ENCODE data around the gene CPEB3.

The CPEB3 gene

DNA sequence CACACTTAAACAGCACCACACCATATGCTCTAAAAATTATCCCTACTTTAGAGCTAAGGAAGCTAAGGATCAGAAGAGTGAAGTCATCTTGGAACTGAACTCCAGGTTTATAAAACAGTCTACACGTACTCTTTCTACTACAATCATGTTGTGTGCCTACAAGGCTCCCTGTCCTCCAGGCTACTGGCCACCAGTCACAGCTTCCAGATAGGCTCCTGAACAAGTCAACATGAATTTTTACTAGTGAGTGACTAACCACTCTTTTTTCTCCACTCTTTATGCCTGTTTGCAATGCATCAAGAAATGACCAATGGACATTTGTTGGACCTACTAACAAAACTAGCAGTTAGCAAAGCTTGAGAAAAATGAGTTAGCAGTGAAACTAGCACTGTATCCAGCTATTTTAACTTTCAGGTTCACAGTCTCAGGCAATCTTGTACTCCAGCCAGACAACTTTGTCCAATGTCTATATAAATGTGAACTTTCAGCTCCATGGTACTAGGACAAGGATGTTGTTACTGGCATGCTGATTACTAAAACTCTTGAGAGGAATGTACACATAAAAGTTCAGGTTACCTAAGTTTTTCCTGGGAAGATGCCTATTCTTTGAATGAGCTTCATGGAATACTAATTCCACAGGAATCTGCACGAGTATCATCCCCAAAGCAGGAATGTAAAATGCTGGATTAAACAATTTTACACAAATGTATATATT is 187.3 kb downstream of the CPEB3 start:
- TF ChIP-seq POLR2A (IDR thresholded peaks at IDR 0.05; ENCODE audit: low read length) = no peak
- TF ChIP-seq GATA1 (IDR thresholded peaks at IDR 0.05; ENCODE audit: low read depth, low read length) = no peak
- DNase-seq = peak in 1 of 2 experiments; percentile 43

GRCh38 chr10:92102601-92103213 is 188.2 kb downstream of the CPEB3 start:
- DNase-seq = peak in 1 of 2 experiments; percentile 37
- TF ChIP-seq POLR2A (IDR thresholded peaks at IDR 0.05; ENCODE audit: low read length) (no peak), GATA1 (IDR thresholded peaks at IDR 0.05; ENCODE audit: low read depth, low read length) (no peak)

- TF ChIP-seq POLR2A (IDR thresholded peaks at IDR 0.05; ENCODE audit: low read length) = no peak
- TF ChIP-seq GATA1 (IDR thresholded peaks at IDR 0.05; ENCODE audit: low read depth, low read length) = no peak
- no peak for DNase-seq
Measured at GRCh38 chr10:92094960-92095359, 195.9 kb downstream of the CPEB3 start.

DNA sequence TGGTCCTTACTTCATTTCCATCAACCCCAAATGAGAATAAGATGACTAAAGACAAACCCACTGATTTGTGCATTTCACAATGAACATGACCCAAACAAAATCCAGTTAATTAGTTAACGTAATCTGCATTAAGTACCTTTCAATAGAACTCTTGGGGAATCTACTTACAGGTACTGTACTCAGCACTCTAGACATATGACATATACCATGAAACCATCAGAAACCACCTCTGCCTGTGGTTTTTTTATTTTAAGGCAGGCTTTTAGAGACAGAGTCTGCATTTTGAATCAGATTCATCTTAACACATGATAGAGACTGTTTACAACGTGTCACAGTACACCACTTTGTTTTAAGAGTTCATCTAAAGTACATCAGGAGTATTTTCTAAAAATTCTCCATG is 198.9 kb downstream of the CPEB3 start:
- no peak for DNase-seq
- TF ChIP-seq GATA1 (IDR thresholded peaks at IDR 0.05; ENCODE audit: low read depth, low read length) (no peak), POLR2A (IDR thresholded peaks at IDR 0.05; ENCODE audit: low read length) (no peak)

GRCh38 chr10:92087750-92088395 is 203.0 kb downstream of the CPEB3 start:
- TF ChIP-seq POLR2A (IDR thresholded peaks at IDR 0.05; ENCODE audit: low read length) (no peak), GATA1 (IDR thresholded peaks at IDR 0.05; ENCODE audit: low read depth, low read length) (no peak)
- DNase-seq = peak; percentile 78 to 83

- no peak for TF ChIP-seq POLR2A (IDR thresholded peaks at IDR 0.05; ENCODE audit: low read length)
- no peak for TF ChIP-seq GATA1 (IDR thresholded peaks at IDR 0.05; ENCODE audit: low read depth, low read length)
- no peak for DNase-seq
Measured at GRCh38 chr10:92082583-92083280, 208.1 kb downstream of the CPEB3 start.

DNA sequence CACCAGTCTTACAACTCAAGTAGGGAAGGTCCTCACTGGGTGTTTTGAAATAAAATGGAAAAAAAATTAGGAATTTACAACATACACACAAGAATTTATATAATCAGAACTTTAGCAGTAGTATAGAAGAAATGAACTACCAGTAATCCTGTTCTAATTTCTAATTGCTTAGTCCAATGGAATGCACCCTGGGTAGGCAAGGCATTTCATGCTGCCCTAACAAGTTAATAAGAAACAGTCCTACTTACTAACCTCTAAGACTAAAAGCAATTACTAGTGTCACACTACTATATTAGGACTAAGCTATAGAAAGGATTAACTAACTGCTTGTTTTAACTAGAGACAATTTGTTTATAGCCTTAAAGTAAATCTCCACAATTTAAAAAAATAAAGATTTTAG is 209.2 kb downstream of the CPEB3 start:
- DNase-seq = no peak
- TF ChIP-seq GATA1 (IDR thresholded peaks at IDR 0.05; ENCODE audit: low read depth, low read length) (no peak), POLR2A (IDR thresholded peaks at IDR 0.05; ENCODE audit: low read length) (no peak)

DNA sequence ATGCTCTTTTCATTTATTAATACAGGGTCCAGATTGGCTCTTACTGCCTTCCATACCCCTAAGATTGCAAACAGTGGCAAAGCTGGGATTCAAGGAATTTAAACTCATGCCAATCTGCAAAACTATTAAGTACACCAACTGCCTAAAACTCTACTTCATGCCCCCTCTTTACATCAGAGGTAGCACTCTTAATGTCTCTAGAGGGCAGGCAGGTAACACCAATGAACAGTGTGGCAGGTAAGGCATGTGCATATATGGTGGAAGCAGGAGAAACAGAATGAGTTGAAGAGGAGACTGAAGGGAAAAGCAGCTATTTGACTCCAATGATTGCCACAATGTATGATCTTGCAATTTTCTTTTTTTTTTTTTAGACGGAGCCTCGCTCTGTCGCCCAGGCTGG is 210.6 kb downstream of the CPEB3 start:
- peak in 1 of 2 experiments; percentile 18 for DNase-seq
- TF ChIP-seq POLR2A (IDR thresholded peaks at IDR 0.05; ENCODE audit: low read length) = no peak
- TF ChIP-seq GATA1 (IDR thresholded peaks at IDR 0.05; ENCODE audit: low read depth, low read length) = no peak

DNA sequence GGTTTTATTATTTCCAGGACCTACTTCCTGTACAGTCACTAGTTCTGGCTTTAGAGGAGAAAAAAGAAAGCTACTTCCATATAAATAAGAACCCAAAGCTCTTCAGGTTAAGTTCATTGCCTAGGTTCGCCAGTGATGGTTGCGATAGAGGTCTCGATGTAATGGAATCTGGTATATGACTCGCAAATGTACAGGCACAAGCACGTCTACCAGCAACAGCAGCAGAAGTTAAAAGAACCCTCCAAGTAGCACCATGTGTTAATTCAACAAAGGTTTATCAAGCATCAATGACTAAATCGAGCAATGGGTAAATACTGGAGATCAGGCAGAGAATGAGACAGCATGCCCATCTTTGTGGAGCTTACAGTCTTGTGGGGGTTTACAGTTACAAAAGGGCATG is 211.9 kb downstream of the CPEB3 start:
- DNase-seq = no peak

DNA sequence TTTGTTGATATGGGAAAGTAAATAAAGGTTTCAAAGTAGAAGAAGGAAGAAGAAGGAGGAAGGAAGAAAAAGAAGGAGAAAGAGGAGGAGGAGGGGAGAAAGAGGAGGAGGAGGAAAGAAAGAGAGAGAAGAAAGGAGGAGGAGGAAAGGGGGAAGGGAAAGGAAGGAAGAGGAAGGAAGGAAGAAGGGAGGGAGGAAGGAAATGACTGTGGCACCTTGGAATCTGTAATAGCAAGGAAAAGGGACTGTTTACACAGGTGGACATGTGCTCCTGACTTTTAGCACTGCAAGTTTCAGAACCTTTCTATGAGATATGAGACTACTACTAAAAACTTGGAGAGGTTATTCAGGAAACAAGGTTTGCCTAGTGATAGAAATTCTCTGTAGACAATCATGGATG is 214.2 kb downstream of the CPEB3 start:
- DNase-seq = no peak
- TF ChIP-seq POLR2A (IDR thresholded peaks at IDR 0.05; ENCODE audit: low read length) = no peak
- TF ChIP-seq GATA1 (IDR thresholded peaks at IDR 0.05; ENCODE audit: low read depth, low read length) = no peak

More for the DNA sequence above, 211.9 kb downstream of the CPEB3 start:
- TF ChIP-seq POLR2A (IDR thresholded peaks at IDR 0.05; ENCODE audit: low read length) (no peak), GATA1 (IDR thresholded peaks at IDR 0.05; ENCODE audit: low read depth, low read length) (no peak)

GRCh38 chr10:92075829-92076228 is 215.0 kb downstream of the CPEB3 start:
- DNase-seq = no peak

DNA sequence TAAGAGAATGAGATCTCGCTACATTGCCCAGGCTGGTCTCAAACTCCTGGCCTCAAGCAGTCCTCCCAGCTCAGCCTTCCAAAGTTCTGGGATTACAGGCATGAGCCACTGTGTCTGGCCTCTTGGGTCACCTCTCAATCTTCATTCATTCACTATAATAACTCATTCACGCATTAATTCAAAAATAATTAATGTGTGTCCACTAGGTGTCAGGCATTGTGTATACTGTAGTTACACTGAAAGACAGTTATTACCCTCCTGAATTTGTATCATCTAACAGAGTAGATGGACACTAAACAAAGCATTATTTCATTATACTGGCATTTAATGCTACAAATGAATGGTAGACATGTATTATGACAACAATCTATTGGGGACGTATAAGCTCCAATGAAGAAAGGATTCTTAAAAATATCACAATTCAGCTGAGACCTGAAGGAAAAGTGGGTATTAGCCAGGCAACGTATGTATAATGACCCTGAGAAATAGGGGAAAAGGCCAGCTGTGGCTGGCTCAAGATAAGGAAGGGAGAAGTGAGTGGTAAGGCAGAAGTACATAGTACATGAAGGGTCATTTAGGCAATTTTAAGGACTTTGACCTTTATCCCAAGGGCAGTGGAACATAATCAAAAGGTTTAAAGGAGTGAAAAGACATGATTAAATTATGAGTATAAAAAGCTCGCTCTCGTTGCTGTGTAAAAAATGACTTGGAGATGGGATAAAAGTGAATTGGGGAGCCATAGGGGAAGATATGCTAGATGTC is 216.6 kb downstream of the CPEB3 start:
- TF ChIP-seq GATA1 (IDR thresholded peaks at IDR 0.05; ENCODE audit: low read depth, low read length) (no peak), POLR2A (IDR thresholded peaks at IDR 0.05; ENCODE audit: low read length) (no peak)
- DNase-seq = peak; percentile 20 to 38

More at GRCh38 chr10:92075829-92076228, 215.0 kb downstream of the CPEB3 start:
- no peak for TF ChIP-seq POLR2A (IDR thresholded peaks at IDR 0.05; ENCODE audit: low read length)
- TF ChIP-seq GATA1 (IDR thresholded peaks at IDR 0.05; ENCODE audit: low read depth, low read length) = no peak

- TF ChIP-seq POLR2A (IDR thresholded peaks at IDR 0.05; ENCODE audit: low read length) (no peak), GATA1 (IDR thresholded peaks at IDR 0.05; ENCODE audit: low read depth, low read length) (no peak)
- no peak for DNase-seq
Measured at GRCh38 chr10:92068900-92069299, 222.0 kb downstream of the CPEB3 start.
